ENCODE measurements around the gene COL12A1.

COL12A1 gene

DNA sequence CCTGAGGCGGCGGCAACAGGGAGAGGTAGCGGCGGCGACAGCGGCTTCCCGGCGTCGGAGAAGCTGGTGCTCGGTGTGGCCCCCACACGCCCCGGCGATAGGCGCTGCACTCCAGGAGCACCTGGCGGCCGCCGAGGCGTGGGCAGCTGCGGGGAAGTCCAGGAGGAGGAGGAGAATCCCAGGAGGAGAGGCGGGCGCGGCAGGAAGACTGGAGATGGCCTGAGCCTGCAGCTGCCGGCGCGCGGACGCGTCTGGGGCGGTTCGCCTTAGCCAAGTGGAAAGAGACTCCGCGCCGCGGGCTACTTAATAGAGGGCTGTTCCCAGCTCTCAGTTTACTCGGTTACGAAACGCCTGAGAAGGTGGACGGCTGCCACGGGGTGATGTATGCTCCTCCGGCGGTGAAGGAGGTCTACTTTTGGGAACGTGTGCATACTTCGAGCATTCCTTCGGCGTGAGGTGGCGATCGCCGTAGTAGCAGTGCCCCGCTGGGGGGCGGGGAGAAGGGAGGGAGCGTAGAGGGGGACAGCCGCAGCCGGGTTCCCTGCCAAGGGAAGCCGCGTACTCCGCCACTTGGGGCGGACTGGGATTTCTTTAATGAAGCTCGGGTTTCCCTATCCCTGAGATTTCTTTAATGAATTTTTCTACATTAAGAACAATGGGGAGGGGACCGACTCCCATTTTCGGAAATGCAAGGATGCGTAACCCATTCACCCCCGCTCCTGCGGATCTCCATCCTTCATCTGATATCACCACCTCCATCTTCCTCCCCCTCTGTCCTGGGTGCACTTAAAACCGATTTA lies at the start of gene COL12A1:
COL12A1 (minus strand) TSS at position 278 of the 800 bp plus-strand sequence. CDS start 3,261 bp downstream, outside the sequence.
- ChIA-PET CTCF (interaction anchor here (0.6 to 3.7 kb wide), 6 partner anchors 53 to 1466 kb away, joined by 3 to 27 read pairs (median 5); no protein-coding TSS in a partner anchor), POLR2A (ENCODE audit: low non-redundant PET) (no interaction called here)
- DNase-seq (ENCODE audit: low spot score): peak; percentile 90
- peak; percentile 12; the same call in 1 of the 2 replicates for TF ChIP-seq CTCF (conservative IDR thresholded peaks at IDR 0.05; ENCODE audit: low read depth)
- peak within 1 kb of the TSS; percentile 92 for H3K27ac ChIP-seq

DNA sequence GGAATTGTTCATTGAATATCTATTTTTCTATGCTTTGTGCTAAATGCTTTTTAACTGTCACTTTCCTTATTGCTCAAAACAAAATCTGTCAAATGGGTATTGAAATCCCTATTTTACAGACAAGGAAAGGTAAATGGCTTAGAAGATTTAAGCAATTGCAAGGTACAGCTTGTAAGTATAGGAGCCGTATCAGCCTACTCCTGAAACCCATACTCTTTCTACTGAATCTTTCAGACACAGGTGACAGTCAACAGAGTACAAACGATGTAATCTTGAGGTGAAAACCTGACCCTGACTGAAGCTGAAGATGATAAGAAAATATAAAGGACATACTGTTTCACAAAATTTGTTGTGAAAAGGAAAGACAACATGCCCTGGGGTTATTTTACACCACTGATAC lies 44.7 kb upstream of the COL12A1 start:
- no peak for DNase-seq (ENCODE audit: low spot score)
- TF ChIP-seq CTCF (conservative IDR thresholded peaks at IDR 0.05; ENCODE audit: low read depth): no peak
- ChIA-PET CTCF (no interaction called here), POLR2A (ENCODE audit: low non-redundant PET) (no interaction called here)
- H3K27ac ChIP-seq: no peak overlapping the region

GRCh38 chr6:75249837-75250236 lies 44.0 kb upstream of the COL12A1 start:
- POLR2A ChIA-PET (ENCODE audit: low non-redundant PET): no interaction called here
- H3K27ac ChIP-seq: no peak overlapping the region
- CTCF ChIA-PET: interaction anchor here (0.5 kb wide), 1 partner anchor 280 kb away, joined by 3 read pairs; no protein-coding TSS in a partner anchor
- no peak for DNase-seq (ENCODE audit: low spot score)
- no peak for TF ChIP-seq CTCF (conservative IDR thresholded peaks at IDR 0.05; ENCODE audit: low read depth)

DNA sequence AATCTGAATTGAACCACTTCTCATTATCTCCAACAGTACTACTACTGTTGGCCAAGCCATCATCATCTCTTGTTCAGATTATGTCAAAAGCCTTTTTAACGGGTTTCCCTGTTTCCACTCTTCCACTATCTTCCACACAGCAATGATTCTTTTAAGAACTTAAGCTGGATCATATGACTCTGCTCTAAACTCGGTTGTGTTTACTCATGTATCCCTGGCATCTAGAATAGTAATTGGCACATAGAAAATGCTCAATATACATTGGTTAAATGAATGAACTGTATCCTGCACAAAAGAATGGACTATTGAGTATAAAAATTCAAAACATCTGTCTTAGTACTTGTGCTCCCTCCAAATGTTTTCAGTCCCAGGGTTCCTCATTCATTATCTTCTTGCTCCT lies 40.5 kb upstream of the COL12A1 start:
- CTCF ChIA-PET: no interaction called here
- no peak overlapping the region for H3K27ac ChIP-seq
- POLR2A ChIA-PET (ENCODE audit: low non-redundant PET): no interaction called here
- no peak for DNase-seq (ENCODE audit: low spot score)
- TF ChIP-seq CTCF (conservative IDR thresholded peaks at IDR 0.05; ENCODE audit: low read depth): no peak

DNA sequence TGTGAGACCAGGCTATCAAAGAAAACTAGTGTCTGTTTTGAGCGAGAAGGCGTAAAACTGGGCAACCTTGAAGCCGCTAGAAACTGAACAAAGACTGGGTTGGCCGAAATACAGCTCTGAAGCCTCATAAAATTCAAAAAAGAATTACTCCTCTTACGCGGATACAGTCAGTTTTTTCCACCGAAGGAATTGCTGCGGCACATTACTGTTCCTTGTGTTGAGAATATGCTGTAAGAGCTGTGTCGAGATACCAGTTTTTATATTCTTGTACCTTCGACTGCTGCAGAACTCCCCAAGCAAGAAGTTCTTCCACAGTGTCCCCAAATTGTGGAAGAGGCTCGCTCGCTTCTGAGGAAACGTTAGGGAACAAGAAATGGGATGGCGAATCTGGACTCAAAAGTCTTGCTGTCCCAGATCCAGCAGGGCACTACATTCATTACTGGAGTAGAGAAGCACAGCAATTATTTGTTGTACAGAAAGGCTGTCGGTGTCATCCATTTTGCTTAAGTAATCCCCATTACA lies 38.3 kb upstream of the COL12A1 start:
- CTCF ChIA-PET: no interaction called here
- H3K27ac ChIP-seq: peak overlapping the region; percentile 89
- POLR2A ChIA-PET (ENCODE audit: low non-redundant PET): no interaction called here
- no peak for TF ChIP-seq CTCF (conservative IDR thresholded peaks at IDR 0.05; ENCODE audit: low read depth)
- no peak for DNase-seq (ENCODE audit: low spot score)

- DNase-seq (ENCODE audit: low spot score): peak; percentile 82
- CTCF ChIA-PET: no interaction called here
- POLR2A ChIA-PET (ENCODE audit: low non-redundant PET): interaction anchor here (0.5 to 0.9 kb wide), 2 partner anchors 32 to 41 kb away, joined by 3 to 4 read pairs; partner anchors contain the start of gene TMEM30A
- peak within 1 kb of the TSS; percentile 89 for H3K27ac ChIP-seq
- no peak for TF ChIP-seq CTCF (conservative IDR thresholded peaks at IDR 0.05; ENCODE audit: low read depth)
Measured at GRCh38 chr6:75243333-75244062, 37.6 kb upstream of the COL12A1 start, which contains the start of gene COX7A2. COX7A2 (minus strand) TSS chr6:75243801; CDS start chr6:75243734, 67 bp downstream.

Measured in RWPE1 (cell line).